ENCODE data around the gene CFAP141.

- TF ChIP-seq CTCF (IDR thresholded peaks at IDR 0.05) (no peak), POLR2A (IDR thresholded peaks at IDR 0.05) (no peak)
These were observed 48.4 kb downstream of the CFAP141 start for GRCh38 chr1:154157520-154158306.

Data from upper lobe of left lung (tissue), 4 donors.